ENCODE data around the gene TNS3.

Gene TNS3

GRCh38 chr7:47377741-47378140 lies 204.2 kb downstream of the TNS3 start:
- DNase-seq = no peak

GRCh38 chr7:47376991-47377616 lies 204.8 kb downstream of the TNS3 start:
- DNase-seq = no peak

GRCh38 chr7:47375121-47375938 lies 206.6 kb downstream of the TNS3 start:
- no peak for DNase-seq

- no peak for DNase-seq
Measured at GRCh38 chr7:47374538-47374937, 207.4 kb downstream of the TNS3 start.

- no peak for DNase-seq
Measured at GRCh38 chr7:47373871-47374451, 207.9 kb downstream of the TNS3 start.

GRCh38 chr7:47371733-47372368 lies 210.1 kb downstream of the TNS3 start:
- no peak for DNase-seq

- no peak for DNase-seq
Measured at GRCh38 chr7:47371317-47371716, 210.6 kb downstream of the TNS3 start.

- no peak for DNase-seq
Measured at GRCh38 chr7:47370461-47371042, 211.4 kb downstream of the TNS3 start.

- DNase-seq = no peak
Measured at GRCh38 chr7:47369736-47370135, 212.2 kb downstream of the TNS3 start.

- no peak for DNase-seq
Measured at GRCh38 chr7:47368190-47368812, 213.6 kb downstream of the TNS3 start.

- DNase-seq = no peak
Measured at GRCh38 chr7:47367369-47367768, 214.5 kb downstream of the TNS3 start.

- DNase-seq = no peak
Measured at GRCh38 chr7:47366960-47367359, 215.0 kb downstream of the TNS3 start.

GRCh38 chr7:47366211-47366610 lies 215.7 kb downstream of the TNS3 start:
- no peak for DNase-seq

GRCh38 chr7:47362984-47363383 lies 218.9 kb downstream of the TNS3 start:
- no peak for DNase-seq

- peak; percentile 70 for DNase-seq
Measured at GRCh38 chr7:47361746-47362215, 220.1 kb downstream of the TNS3 start.

GRCh38 chr7:47361236-47361635 lies 220.7 kb downstream of the TNS3 start:
- DNase-seq = no peak

GRCh38 chr7:47360301-47360900 lies 221.5 kb downstream of the TNS3 start:
- DNase-seq = no peak

- DNase-seq = no peak
Measured at GRCh38 chr7:47358944-47359588, 222.8 kb downstream of the TNS3 start.

- DNase-seq = no peak
Measured at GRCh38 chr7:47358357-47358756, 223.6 kb downstream of the TNS3 start.

GRCh38 chr7:47357863-47358262 lies 224.0 kb downstream of the TNS3 start:
- no peak for DNase-seq

GRCh38 chr7:47357361-47357760 lies 224.6 kb downstream of the TNS3 start:
- DNase-seq = no peak

GRCh38 chr7:47356261-47356660 lies 225.7 kb downstream of the TNS3 start:
- DNase-seq = no peak

All from activated CD4-positive, alpha-beta T cell treated with anti-CD3 and anti-CD28 coated beads, Interleukin-10, Interleukin-2, amounts not matched to agents 100 ng/mL and 50 ng/mL, durations not matched to agents 16 hours and 8 hours (primary cell).